WTC11 (cell line): ENCODE results near the gene ZNF48. TPM values are rescaled to one million over a fixed set of nuclear protein-coding genes. Genes with fewer than 3 reads are reported as not detected.

Source experiments
- ATAC-seq: fragments of 200-7000 bp; cut with Tn5 transposase; 2 replicates; pipeline ENCODE4 v1.10.0; 2021; ENCODE audit warnings: mild to moderate bottlenecking, moderate library complexity
- CTCF ChIA-PET: fragments of 300-600 bp; sonication (Branson Sonifier 250); formaldehyde crosslinking; loops from one replicate; lab custom pipeline; 2021; ENCODE audit warnings: antibody characterized with exemption; lab: Charles Lee
- POLR2A ChIA-PET: fragments of 350-600 bp; sonication (Branson Sonifier 250); formaldehyde crosslinking; loops from one replicate; lab custom pipeline; 2021; ENCODE audit warnings: antibody characterized with exemption; lab: Charles Lee
- DNase-seq: peaks from one replicate; pipeline ENCODE4 v3.0.0; 2021; ENCODE audit warnings: low spot score
- H3K27ac Mint-ChIP-seq: 2 replicates; pipeline ENCODE4 v1.8.0; 2021; ENCODE audit warnings: mixed read lengths
- H3K27me3 Mint-ChIP-seq: 2 replicates; pipeline ENCODE4 v1.8.0; 2021; ENCODE audit warnings: low read depth, mild to moderate bottlenecking, moderate library complexity, mixed read lengths
- H3K36me3 Mint-ChIP-seq: 2 replicates; pipeline ENCODE4 v1.8.0; 2021; ENCODE audit warnings: mixed read lengths
- H3K4me1 Mint-ChIP-seq: 2 replicates; pipeline ENCODE4 v1.8.0; 2022; ENCODE audit warnings: mixed read lengths
- H3K4me3 Mint-ChIP-seq: 2 replicates; pipeline ENCODE4 v1.8.0; 2021; ENCODE audit warnings: mild to moderate bottlenecking, moderate library complexity, mixed read lengths
- H3K9me3 Mint-ChIP-seq: 2 replicates; pipeline ENCODE4 v1.8.0; 2021; ENCODE audit warnings: mixed read lengths
- ELF4 ChIP-seq: sonication (generic); formaldehyde crosslinking; IDR thresholded peaks from 2 replicates; pipeline ENCODE4 v1.8.1; 2022; ENCODE audit warnings: low read depth, mild to moderate bottlenecking, moderate library complexity, missing genetic modification reagents
- ESRRA ChIP-seq: sonication (generic); formaldehyde crosslinking; IDR thresholded peaks from 2 replicates; pipeline ENCODE4 v1.8.1; 2022; ENCODE audit warnings: mild to moderate bottlenecking, missing genetic modification reagents, borderline replicate concordance
- FOXP1 ChIP-seq: sonication (generic); formaldehyde crosslinking; IDR thresholded peaks from 2 replicates; pipeline ENCODE4 v1.8.0; 2022; ENCODE audit warnings: missing genetic modification reagents, mild to moderate bottlenecking, moderate library complexity, borderline replicate concordance
- KAT7 ChIP-seq: sonication (generic); formaldehyde crosslinking; IDR thresholded peaks from 2 replicates; pipeline ENCODE4 v1.8.1; 2023; ENCODE audit warnings: missing genetic modification reagents, mild to moderate bottlenecking, borderline replicate concordance
- NR2C2 ChIP-seq: sonication (generic); formaldehyde crosslinking; IDR thresholded peaks from 2 replicates; pipeline ENCODE4 v1.8.0; 2022; ENCODE audit warnings: mild to moderate bottlenecking, missing genetic modification reagents
- PRRX2 ChIP-seq: fragments of 250-450 bp; sonication (Bioruptor Pico); IDR thresholded peaks from 2 replicates; pipeline ENCODE4 v1.8.0; 2021; ENCODE audit warnings: mild to moderate bottlenecking
- RORB ChIP-seq: fragments of 250-450 bp; sonication (Bioruptor Pico); IDR thresholded peaks from 2 replicates; pipeline ENCODE4 v1.9.0; 2021; ENCODE audit warnings: mild to moderate bottlenecking
- SMAD4 ChIP-seq: sonication (generic); formaldehyde crosslinking; IDR thresholded peaks from 2 replicates; pipeline ENCODE4 v1.8.0; 2022; ENCODE audit warnings: mild to moderate bottlenecking, missing genetic modification reagents
- TEAD4 ChIP-seq: sonication (generic); formaldehyde crosslinking; IDR thresholded peaks from 2 replicates; pipeline ENCODE4 v1.8.0; 2022; ENCODE audit warnings: mild to moderate bottlenecking, missing genetic modification reagents
- ZBTB21 ChIP-seq: sonication (generic); formaldehyde crosslinking; IDR thresholded peaks from 2 replicates; pipeline ENCODE4 v1.8.1; 2023; ENCODE audit warnings: mild to moderate bottlenecking, missing genetic modification reagents, borderline replicate concordance
- total RNA-seq: library from RNA; stranded (reverse); gene quantifications from 3 replicates; pipeline ENCODE4 v1.2.3, GENCODE V29; 2021
- TF ChIP-seq, protein P1 (sequence below): fragments of 250-450 bp; sonication (Bioruptor Pico); IDR thresholded peaks from 2 replicates; pipeline ENCODE4 v1.9.0; 2021; ENCODE audit warnings: mild to moderate bottlenecking
- TF ChIP-seq, protein P2 (sequence below): sonication (generic); formaldehyde crosslinking; IDR thresholded peaks from 2 replicates; pipeline ENCODE4 v1.8.1; 2022; ENCODE audit warnings: mild to moderate bottlenecking, missing genetic modification reagents, moderate library complexity, borderline replicate concordance
- TF ChIP-seq, protein P3 (sequence below): sonication (generic); formaldehyde crosslinking; IDR thresholded peaks from 2 replicates; pipeline ENCODE4 v1.8.0; 2022; ENCODE audit warnings: missing genetic modification reagents
- TF ChIP-seq, protein P4 (sequence below): sonication (generic); formaldehyde crosslinking; IDR thresholded peaks from 2 replicates; pipeline ENCODE4 v1.8.1; 2023; ENCODE audit warnings: mild to moderate bottlenecking, missing genetic modification reagents
- TF ChIP-seq, protein P5 (sequence below): sonication (generic); formaldehyde crosslinking; IDR thresholded peaks from 2 replicates; pipeline ENCODE4 v1.8.1; 2023; ENCODE audit warnings: mild to moderate bottlenecking, moderate library complexity, missing genetic modification reagents
- TF ChIP-seq, protein P6 (sequence below): fragments of 250-450 bp; sonication (Bioruptor Pico); IDR thresholded peaks from 2 replicates; pipeline ENCODE4 v1.9.0; 2021; ENCODE audit warnings: mild to moderate bottlenecking
- TF ChIP-seq, protein P7 (sequence below): sonication (generic); formaldehyde crosslinking; IDR thresholded peaks from 2 replicates; pipeline ENCODE4 v1.8.1; 2022; ENCODE audit warnings: mild to moderate bottlenecking, moderate library complexity, missing genetic modification reagents
- TF ChIP-seq, protein P8 (sequence below): sonication (generic); formaldehyde crosslinking; IDR thresholded peaks from 2 replicates; pipeline ENCODE4 v1.8.1; 2023; ENCODE audit warnings: mild to moderate bottlenecking, missing genetic modification reagents, borderline replicate concordance
- TF ChIP-seq, protein P9 (sequence below): sonication (generic); formaldehyde crosslinking; IDR thresholded peaks from 2 replicates; pipeline ENCODE4 v1.8.1; 2023; ENCODE audit warnings: mild to moderate bottlenecking, missing genetic modification reagents, moderate library complexity

The ZNF48 gene
- total RNA-seq, 1 experiment from 2014 or later: 39.3 TPM

DNA sequence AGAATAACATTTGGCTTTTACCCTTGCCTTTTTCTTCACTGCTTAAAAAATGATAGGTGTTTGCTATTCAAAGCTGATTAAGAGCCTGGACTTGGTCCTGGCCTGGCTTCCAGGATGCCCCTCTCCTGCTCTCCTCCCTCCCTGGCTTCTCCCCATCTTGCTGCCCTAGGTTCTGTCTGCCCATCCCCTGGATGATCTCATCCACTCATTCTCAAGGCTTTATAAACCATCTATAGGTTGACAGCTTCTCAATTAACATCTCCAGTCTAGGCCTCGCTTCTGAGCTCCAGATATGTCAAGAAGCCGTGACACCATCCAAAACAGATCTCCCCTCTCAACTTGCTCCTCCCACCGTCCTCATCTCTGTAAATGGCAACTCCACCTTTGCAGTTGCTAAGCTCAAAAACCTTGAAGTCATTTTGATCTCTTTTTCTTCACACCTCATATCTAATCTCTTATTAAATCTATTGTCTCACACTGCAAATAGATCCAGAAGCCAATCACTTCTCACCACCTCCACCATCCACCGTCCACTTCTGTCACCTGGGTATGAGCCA is 20.9 kb downstream of the ZNF48 start:
- H3K4me1 Mint-ChIP-seq: peaks cover 9% of the 10 kb centered on the region
- ATAC-seq (no peak), DNase-seq (no peak)
- H3K27me3 Mint-ChIP-seq: no peaks in the 10 kb centered on the region
- H3K4me3 Mint-ChIP-seq: no peak overlapping the region
- ChIA-PET POLR2A (no interaction called here), CTCF (interaction anchor here (0.6 to 5.7 kb wide), 4 partner anchors 14 to 599 kb away, joined by 3 to 73 read pairs (median 4); partner anchors contain the start of gene DCTPP1)
- H3K9me3 Mint-ChIP-seq: no peaks in the 10 kb centered on the region
- no peak overlapping the region for H3K27ac Mint-ChIP-seq
- peaks cover 31% of the 10 kb centered on the region for H3K36me3 Mint-ChIP-seq
- TF ChIP-seq, protein P1, sequence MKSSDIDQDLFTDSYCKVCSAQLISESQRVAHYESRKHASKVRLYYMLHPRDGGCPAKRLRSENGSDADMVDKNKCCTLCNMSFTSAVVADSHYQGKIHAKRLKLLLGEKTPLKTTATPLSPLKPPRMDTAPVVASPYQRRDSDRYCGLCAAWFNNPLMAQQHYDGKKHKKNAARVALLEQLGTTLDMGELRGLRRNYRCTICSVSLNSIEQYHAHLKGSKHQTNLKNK (CRISPR knock-in tag): no peak
- TF ChIP-seq TEAD4 (CRISPR knock-in tag) (no peak), FOXP1 (CRISPR knock-in tag) (no peak), RORB (CRISPR knock-in tag) (no peak), ZBTB21 (CRISPR knock-in tag) (no peak), PRRX2 (CRISPR knock-in tag) (no peak), ELF4 (CRISPR knock-in tag) (no peak), ESRRA (CRISPR knock-in tag) (no peak), KAT7 (no peak), NR2C2 (CRISPR knock-in tag) (no peak), SMAD4 (CRISPR knock-in tag) (no peak)
- TF ChIP-seq, protein P2, sequence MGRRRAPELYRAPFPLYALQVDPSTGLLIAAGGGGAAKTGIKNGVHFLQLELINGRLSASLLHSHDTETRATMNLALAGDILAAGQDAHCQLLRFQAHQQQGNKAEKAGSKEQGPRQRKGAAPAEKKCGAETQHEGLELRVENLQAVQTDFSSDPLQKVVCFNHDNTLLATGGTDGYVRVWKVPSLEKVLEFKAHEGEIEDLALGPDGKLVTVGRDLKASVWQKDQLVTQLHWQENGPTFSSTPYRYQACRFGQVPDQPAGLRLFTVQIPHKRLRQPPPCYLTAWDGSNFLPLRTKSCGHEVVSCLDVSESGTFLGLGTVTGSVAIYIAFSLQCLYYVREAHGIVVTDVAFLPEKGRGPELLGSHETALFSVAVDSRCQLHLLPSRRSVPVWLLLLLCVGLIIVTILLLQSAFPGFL (CRISPR knock-in tag): no peak
- TF ChIP-seq, protein P3, sequence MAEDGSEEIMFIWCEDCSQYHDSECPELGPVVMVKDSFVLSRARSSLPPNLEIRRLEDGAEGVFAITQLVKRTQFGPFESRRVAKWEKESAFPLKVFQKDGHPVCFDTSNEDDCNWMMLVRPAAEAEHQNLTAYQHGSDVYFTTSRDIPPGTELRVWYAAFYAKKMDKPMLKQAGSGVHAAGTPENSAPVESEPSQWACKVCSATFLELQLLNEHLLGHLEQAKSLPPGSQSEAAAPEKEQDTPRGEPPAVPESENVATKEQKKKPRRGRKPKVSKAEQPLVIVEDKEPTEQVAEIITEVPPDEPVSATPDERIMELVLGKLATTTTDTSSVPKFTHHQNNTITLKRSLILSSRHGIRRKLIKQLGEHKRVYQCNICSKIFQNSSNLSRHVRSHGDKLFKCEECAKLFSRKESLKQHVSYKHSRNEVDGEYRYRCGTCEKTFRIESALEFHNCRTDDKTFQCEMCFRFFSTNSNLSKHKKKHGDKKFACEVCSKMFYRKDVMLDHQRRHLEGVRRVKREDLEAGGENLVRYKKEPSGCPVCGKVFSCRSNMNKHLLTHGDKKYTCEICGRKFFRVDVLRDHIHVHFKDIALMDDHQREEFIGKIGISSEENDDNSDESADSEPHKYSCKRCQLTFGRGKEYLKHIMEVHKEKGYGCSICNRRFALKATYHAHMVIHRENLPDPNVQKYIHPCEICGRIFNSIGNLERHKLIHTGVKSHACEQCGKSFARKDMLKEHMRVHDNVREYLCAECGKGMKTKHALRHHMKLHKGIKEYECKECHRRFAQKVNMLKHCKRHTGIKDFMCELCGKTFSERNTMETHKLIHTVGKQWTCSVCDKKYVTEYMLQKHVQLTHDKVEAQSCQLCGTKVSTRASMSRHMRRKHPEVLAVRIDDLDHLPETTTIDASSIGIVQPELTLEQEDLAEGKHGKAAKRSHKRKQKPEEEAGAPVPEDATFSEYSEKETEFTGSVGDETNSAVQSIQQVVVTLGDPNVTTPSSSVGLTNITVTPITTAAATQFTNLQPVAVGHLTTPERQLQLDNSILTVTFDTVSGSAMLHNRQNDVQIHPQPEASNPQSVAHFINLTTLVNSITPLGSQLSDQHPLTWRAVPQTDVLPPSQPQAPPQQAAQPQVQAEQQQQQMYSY (CRISPR knock-in tag): no peak
- TF ChIP-seq, protein P4, sequence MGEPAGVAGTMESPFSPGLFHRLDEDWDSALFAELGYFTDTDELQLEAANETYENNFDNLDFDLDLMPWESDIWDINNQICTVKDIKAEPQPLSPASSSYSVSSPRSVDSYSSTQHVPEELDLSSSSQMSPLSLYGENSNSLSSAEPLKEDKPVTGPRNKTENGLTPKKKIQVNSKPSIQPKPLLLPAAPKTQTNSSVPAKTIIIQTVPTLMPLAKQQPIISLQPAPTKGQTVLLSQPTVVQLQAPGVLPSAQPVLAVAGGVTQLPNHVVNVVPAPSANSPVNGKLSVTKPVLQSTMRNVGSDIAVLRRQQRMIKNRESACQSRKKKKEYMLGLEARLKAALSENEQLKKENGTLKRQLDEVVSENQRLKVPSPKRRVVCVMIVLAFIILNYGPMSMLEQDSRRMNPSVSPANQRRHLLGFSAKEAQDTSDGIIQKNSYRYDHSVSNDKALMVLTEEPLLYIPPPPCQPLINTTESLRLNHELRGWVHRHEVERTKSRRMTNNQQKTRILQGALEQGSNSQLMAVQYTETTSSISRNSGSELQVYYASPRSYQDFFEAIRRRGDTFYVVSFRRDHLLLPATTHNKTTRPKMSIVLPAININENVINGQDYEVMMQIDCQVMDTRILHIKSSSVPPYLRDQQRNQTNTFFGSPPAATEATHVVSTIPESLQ (CRISPR knock-in tag): no peak
- TF ChIP-seq, protein P5, sequence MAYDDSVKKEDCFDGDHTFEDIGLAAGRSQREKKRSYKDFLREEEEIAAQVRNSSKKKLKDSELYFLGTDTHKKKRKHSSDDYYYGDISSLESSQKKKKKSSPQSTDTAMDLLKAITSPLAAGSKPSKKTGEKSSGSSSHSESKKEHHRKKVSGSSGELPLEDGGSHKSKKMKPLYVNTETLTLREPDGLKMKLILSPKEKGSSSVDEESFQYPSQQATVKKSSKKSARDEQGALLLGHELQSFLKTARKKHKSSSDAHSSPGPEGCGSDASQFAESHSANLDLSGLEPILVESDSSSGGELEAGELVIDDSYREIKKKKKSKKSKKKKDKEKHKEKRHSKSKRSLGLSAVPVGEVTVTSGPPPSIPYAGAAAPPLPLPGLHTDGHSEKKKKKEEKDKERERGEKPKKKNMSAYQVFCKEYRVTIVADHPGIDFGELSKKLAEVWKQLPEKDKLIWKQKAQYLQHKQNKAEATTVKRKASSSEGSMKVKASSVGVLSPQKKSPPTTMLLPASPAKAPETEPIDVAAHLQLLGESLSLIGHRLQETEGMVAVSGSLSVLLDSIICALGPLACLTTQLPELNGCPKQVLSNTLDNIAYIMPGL (CRISPR knock-in tag): no peak
- TF ChIP-seq, protein P6, sequence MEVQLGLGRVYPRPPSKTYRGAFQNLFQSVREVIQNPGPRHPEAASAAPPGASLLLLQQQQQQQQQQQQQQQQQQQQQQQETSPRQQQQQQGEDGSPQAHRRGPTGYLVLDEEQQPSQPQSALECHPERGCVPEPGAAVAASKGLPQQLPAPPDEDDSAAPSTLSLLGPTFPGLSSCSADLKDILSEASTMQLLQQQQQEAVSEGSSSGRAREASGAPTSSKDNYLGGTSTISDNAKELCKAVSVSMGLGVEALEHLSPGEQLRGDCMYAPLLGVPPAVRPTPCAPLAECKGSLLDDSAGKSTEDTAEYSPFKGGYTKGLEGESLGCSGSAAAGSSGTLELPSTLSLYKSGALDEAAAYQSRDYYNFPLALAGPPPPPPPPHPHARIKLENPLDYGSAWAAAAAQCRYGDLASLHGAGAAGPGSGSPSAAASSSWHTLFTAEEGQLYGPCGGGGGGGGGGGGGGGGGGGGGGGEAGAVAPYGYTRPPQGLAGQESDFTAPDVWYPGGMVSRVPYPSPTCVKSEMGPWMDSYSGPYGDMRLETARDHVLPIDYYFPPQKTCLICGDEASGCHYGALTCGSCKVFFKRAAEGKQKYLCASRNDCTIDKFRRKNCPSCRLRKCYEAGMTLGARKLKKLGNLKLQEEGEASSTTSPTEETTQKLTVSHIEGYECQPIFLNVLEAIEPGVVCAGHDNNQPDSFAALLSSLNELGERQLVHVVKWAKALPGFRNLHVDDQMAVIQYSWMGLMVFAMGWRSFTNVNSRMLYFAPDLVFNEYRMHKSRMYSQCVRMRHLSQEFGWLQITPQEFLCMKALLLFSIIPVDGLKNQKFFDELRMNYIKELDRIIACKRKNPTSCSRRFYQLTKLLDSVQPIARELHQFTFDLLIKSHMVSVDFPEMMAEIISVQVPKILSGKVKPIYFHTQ (CRISPR knock-in tag): no peak
- TF ChIP-seq, protein P7, sequence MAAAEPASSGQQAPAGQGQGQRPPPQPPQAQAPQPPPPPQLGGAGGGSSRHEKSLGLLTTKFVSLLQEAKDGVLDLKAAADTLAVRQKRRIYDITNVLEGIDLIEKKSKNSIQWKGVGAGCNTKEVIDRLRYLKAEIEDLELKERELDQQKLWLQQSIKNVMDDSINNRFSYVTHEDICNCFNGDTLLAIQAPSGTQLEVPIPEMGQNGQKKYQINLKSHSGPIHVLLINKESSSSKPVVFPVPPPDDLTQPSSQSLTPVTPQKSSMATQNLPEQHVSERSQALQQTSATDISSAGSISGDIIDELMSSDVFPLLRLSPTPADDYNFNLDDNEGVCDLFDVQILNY: no peak
- TF ChIP-seq, protein P8, sequence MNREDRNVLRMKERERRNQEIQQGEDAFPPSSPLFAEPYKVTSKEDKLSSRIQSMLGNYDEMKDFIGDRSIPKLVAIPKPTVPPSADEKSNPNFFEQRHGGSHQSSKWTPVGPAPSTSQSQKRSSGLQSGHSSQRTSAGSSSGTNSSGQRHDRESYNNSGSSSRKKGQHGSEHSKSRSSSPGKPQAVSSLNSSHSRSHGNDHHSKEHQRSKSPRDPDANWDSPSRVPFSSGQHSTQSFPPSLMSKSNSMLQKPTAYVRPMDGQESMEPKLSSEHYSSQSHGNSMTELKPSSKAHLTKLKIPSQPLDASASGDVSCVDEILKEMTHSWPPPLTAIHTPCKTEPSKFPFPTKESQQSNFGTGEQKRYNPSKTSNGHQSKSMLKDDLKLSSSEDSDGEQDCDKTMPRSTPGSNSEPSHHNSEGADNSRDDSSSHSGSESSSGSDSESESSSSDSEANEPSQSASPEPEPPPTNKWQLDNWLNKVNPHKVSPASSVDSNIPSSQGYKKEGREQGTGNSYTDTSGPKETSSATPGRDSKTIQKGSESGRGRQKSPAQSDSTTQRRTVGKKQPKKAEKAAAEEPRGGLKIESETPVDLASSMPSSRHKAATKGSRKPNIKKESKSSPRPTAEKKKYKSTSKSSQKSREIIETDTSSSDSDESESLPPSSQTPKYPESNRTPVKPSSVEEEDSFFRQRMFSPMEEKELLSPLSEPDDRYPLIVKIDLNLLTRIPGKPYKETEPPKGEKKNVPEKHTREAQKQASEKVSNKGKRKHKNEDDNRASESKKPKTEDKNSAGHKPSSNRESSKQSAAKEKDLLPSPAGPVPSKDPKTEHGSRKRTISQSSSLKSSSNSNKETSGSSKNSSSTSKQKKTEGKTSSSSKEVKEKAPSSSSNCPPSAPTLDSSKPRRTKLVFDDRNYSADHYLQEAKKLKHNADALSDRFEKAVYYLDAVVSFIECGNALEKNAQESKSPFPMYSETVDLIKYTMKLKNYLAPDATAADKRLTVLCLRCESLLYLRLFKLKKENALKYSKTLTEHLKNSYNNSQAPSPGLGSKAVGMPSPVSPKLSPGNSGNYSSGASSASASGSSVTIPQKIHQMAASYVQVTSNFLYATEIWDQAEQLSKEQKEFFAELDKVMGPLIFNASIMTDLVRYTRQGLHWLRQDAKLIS (CRISPR knock-in tag): no peak
- TF ChIP-seq, protein P9, sequence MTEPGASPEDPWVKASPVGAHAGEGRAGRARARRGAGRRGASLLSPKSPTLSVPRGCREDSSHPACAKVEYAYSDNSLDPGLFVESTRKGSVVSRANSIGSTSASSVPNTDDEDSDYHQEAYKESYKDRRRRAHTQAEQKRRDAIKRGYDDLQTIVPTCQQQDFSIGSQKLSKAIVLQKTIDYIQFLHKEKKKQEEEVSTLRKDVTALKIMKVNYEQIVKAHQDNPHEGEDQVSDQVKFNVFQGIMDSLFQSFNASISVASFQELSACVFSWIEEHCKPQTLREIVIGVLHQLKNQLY (CRISPR knock-in tag): no peak
